Measurements from ENCODE around the gene SEL1L3. TPM values are rescaled to one million over a fixed set of nuclear protein-coding genes. Genes with fewer than 3 reads are reported as not detected.

Gene SEL1L3
- total RNA-seq, 1 experiment from 2014 or later, result 48.3 TPM

- H3K9ac ChIP-seq (ENCODE audit: extremely low read depth, insufficient read length, low read length), result no peak overlapping the region
- Mint-ChIP-seq H3K27me3 (ENCODE audit: low read depth) (no peaks in the 10 kb centered on the region), H3K4me3 (no peak overlapping the region), H3K27ac (no peak overlapping the region), H3K36me3 (ENCODE audit: insufficient read depth in 1 of 3, low read depth in 3 of 3) (peaks cover 15 to 55% (median 45%) of the 10 kb centered on the region in 3 experiments), H3K9me3 (no peaks in the 10 kb centered on the region), H3K4me1 (peaks cover 33 to 34% of the 10 kb centered on the region in 2 experiments)
- WGBS (ENCODE audit: extremely low coverage, insufficient read length, low lambda C conversion rate), result no CpG with 5 or more reads among the region's 7 CpGs
- H4K5ac ChIP-seq (ENCODE audit: insufficient read length, low read depth, low read length), result no peak overlapping the region
- H2BK5ac ChIP-seq (ENCODE audit: insufficient read length, low read length), result no peak overlapping the region
- no peak overlapping the region for H2BK20ac ChIP-seq (ENCODE audit: low read depth, low read length, poor library complexity, severe bottlenecking)
- no peaks in the 10 kb centered on the region for H3K79me1 ChIP-seq (ENCODE audit: insufficient read depth, low read depth, low read length, poor library complexity, severe bottlenecking)
- no peak overlapping the region for H3K27ac ChIP-seq (ENCODE audit: insufficient read length, low read depth, low read length)
- no peak overlapping the region for H3K14ac ChIP-seq (ENCODE audit: insufficient read depth, low read length)
- no peak overlapping the region for H4K8ac ChIP-seq (replicated peaks; ENCODE audit: insufficient read length, low read depth, low read length)
- no peaks in the 10 kb centered on the region for H3K23me2 ChIP-seq (ENCODE audit: insufficient read length, low read depth, low read length, poor library complexity, severe bottlenecking)
- H2AFZ ChIP-seq (ENCODE audit: low read length), result no peak overlapping the region
- H2BK120ac ChIP-seq (ENCODE audit: low read depth, low read length, poor library complexity, severe bottlenecking), result no peak overlapping the region
- no peak overlapping the region for H3K18ac ChIP-seq (ENCODE audit: insufficient read length, low read depth, low read length)
- no peaks in the 10 kb centered on the region for H3K79me2 ChIP-seq (ENCODE audit: insufficient read depth, low read length)
- no peak for DNase-seq
- no peak overlapping the region for H2BK15ac ChIP-seq (ENCODE audit: low read depth, low read length)
- TF ChIP-seq CTCF (conservative IDR thresholded peaks at IDR 0.05), result no peak
- H3K9me3 ChIP-seq (ENCODE audit: control insufficient read depth, low read depth, low read length), result no peaks in the 10 kb centered on the region
- H4K20me1 ChIP-seq (ENCODE audit: control insufficient read depth, insufficient read depth, insufficient read length), result no peaks in the 10 kb centered on the region
- H4K91ac ChIP-seq (ENCODE audit: insufficient read length, low read depth, low read length), result no peak overlapping the region
- no peak overlapping the region for H3K4ac ChIP-seq (ENCODE audit: low read depth, low read length)
- no peak overlapping the region for H3K56ac ChIP-seq (ENCODE audit: insufficient read length, low read depth, low read length)
- no peak overlapping the region for H2AK5ac ChIP-seq (ENCODE audit: insufficient read length, low read length)
- peaks cover 9% of the 10 kb centered on the region; the same call in 1 of the 2 replicates for H3K4me1 ChIP-seq (ENCODE audit: insufficient read depth, low read length)
- H3K23ac ChIP-seq (ENCODE audit: insufficient read length, low read depth, low read length), result no peak overlapping the region
- H3T11ph ChIP-seq (ENCODE audit: low read length), result no peak overlapping the region
- H3K4me2 ChIP-seq (ENCODE audit: insufficient read depth, insufficient read length, low read length), result no peak overlapping the region
- H3K27me3 ChIP-seq (ENCODE audit: insufficient read depth, low read length), result no peaks in the 10 kb centered on the region
- H2BK12ac ChIP-seq (ENCODE audit: insufficient read length, low read depth, low read length), result no peak overlapping the region
Measured at GRCh38 chr4:25821267-25821666, 41.5 kb downstream of the SEL1L3 start.

Measured in H9 (cell line).